Endodermal cell (in vitro differentiated cells): ENCODE data around the gene ILKAP. TPM values are rescaled to one million over a fixed set of nuclear protein-coding genes. Genes with fewer than 3 reads are reported as not detected.

ENCODE experiments used
- DNase-seq: peaks from one replicate; pipeline ENCODE4 v3.0.0-alpha.2; 2017
- H3K27ac ChIP-seq: 2 replicates; pipeline ENCODE4 v1.5.1; 2013; ENCODE audit warnings: mild to moderate bottlenecking, low read depth, low read length, moderate library complexity
- H3K27me3 ChIP-seq: 2 replicates; pipeline ENCODE4 v1.6.1; 2013; ENCODE audit warnings: mild to moderate bottlenecking, low read length, moderate library complexity; ENCODE audit not compliant: insufficient read depth, control insufficient read depth, poor library complexity, severe bottlenecking
- H3K36me3 ChIP-seq: 2 replicates; pipeline ENCODE4 v1.7.0; 2013; ENCODE audit warnings: mild to moderate bottlenecking, low read length, moderate library complexity; ENCODE audit not compliant: control insufficient read depth, insufficient read depth
- H3K4me1 ChIP-seq: one replicate; pipeline ENCODE4 v1.7.0; 2013; ENCODE audit warnings: low read length; ENCODE audit not compliant: control insufficient read depth, insufficient read depth
- H3K4me3 ChIP-seq: 2 replicates; pipeline ENCODE4 v1.5.1; 2013; ENCODE audit warnings: mild to moderate bottlenecking, low read length, moderate library complexity
- H3K9ac ChIP-seq: 2 replicates; pipeline ENCODE4 v1.6.1; 2013; ENCODE audit warnings: mild to moderate bottlenecking, low read length, moderate library complexity; ENCODE audit not compliant: poor library complexity, severe bottlenecking; ENCODE audit errors: extremely low read depth
- H3K9me3 ChIP-seq: 2 replicates; pipeline ENCODE4 v1.6.1; 2013; ENCODE audit warnings: mild to moderate bottlenecking, low read length, moderate library complexity; ENCODE audit not compliant: control insufficient read depth
- H3K27ac Mint-ChIP-seq: 2 replicates; pipeline ENCODE4 v1.8.0; 2020; ENCODE audit warnings: mixed read lengths
- H3K27me3 Mint-ChIP-seq: 2 replicates; pipeline ENCODE4 v1.8.0; 2021; ENCODE audit warnings: mild to moderate bottlenecking, mixed read lengths; ENCODE audit not compliant: insufficient read depth
- H3K36me3 Mint-ChIP-seq: 2 replicates; pipeline ENCODE4 v1.8.0; 2020; ENCODE audit warnings: low read depth, mixed read lengths
- H3K4me1 Mint-ChIP-seq: 2 replicates; pipeline ENCODE4 v1.8.0; 2020; ENCODE audit warnings: mixed read lengths
- H3K4me3 Mint-ChIP-seq: 2 replicates; pipeline ENCODE4 v1.8.0; 2020; ENCODE audit warnings: mild to moderate bottlenecking, moderate library complexity, mixed read lengths
- H3K9me3 Mint-ChIP-seq: 2 replicates; pipeline ENCODE4 v1.8.0; 2020; ENCODE audit warnings: mild to moderate bottlenecking, mixed read lengths
- WGBS, 2 experiments: methylation state at CpG; one replicate each; pipeline versions ENCODE4 v1.1.5 to v1.1.7; 2013; ENCODE audit warnings: missing lambda C conversion rate in 2 of 2, mixed read lengths in 1 of 2; ENCODE audit not compliant: insufficient coverage in 1 of 2, insufficient read length in 1 of 2; 5-methylcytosine and 5-hydroxymethylcytosine counted together
- total RNA-seq, 2 donors: library from RNA; stranded (reverse); fragmentation: NEBNext Ultra II Directional in 1 of 2; extraction: Animal tissue kit (Norgen Biotek cat#: 25700) in 1 of 2; gene quantifications; 2 replicates in 1 of 2; 3 replicates in 1 of 2; pipeline ENCODE4 v1.2.1, GENCODE V29; 2021
- TF ChIP-seq, protein P1 (sequence below): fragments of 200-600 bp; sonication (generic); conservative IDR thresholded peaks from 2 replicates; pipeline ENCODE4 v1.5.0; 2021; ENCODE audit warnings: antibody characterized with exemption, mild to moderate bottlenecking

The ILKAP gene
- total RNA-seq, 2 donors from 2014 or later = 40.9 to 46.4 TPM

DNA sequence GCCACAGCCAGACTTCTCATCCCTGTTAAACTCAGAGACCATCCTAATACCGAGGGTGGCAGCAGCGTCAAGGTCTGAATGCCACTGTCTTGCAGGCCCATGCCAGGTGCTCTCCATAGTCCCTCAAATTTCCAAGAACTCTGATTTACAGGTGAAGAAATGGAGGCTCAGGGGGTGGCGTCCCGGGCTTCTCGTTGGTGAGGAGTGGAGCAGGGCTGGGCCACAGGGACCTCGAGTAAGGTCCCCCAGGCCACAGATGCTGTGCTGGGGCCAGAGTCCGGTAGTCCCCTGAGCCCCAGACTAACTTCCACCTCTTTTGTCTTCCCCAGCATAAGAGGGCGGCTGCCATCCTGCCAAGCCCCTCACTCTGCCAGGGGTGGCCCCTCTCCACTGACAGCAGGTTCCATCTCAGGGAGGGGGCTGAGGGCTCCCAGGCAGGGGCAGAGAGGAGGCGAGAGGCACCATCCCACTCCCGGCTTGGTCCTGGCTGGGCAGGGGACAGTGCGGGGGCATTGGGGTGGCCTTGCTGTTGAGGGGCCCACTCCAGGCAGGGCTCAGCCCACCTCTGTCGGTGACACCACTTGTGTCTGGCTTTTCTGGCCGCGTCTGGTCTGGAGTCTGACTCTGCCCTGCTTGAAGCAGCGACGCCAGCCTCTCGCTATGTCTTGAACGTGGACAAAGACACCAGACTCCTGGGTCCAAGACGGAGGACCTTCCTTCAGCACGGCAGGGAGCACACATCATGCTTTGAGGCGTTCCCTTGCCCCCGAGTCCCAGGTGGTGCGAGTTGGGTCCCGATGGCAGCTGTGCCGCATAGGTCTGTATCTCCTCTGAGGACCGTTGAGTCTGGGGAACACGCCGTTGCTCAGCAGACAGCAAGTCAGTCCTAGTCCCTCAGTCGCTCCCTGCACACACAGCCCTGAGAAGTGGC lies 80.9 kb downstream of the ILKAP start:
- no peak overlapping the region for H3K4me3 Mint-ChIP-seq
- H3K4me1 Mint-ChIP-seq = no peaks in the 10 kb centered on the region
- H3K27me3 Mint-ChIP-seq = peaks cover 4% of the 10 kb centered on the region

GRCh38 chr2:238121511-238122286 lies 81.8 kb downstream of the ILKAP start:
- no peaks in the 10 kb centered on the region for H3K9me3 Mint-ChIP-seq
- TF ChIP-seq, protein P1, sequence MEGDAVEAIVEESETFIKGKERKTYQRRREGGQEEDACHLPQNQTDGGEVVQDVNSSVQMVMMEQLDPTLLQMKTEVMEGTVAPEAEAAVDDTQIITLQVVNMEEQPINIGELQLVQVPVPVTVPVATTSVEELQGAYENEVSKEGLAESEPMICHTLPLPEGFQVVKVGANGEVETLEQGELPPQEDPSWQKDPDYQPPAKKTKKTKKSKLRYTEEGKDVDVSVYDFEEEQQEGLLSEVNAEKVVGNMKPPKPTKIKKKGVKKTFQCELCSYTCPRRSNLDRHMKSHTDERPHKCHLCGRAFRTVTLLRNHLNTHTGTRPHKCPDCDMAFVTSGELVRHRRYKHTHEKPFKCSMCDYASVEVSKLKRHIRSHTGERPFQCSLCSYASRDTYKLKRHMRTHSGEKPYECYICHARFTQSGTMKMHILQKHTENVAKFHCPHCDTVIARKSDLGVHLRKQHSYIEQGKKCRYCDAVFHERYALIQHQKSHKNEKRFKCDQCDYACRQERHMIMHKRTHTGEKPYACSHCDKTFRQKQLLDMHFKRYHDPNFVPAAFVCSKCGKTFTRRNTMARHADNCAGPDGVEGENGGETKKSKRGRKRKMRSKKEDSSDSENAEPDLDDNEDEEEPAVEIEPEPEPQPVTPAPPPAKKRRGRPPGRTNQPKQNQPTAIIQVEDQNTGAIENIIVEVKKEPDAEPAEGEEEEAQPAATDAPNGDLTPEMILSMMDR = no peak

More for the DNA sequence above, 80.9 kb downstream of the ILKAP start:
- TF ChIP-seq, protein P1 = no peak
- 90 to 93% methylated on average over 23 to 29 of the region's 29 CpGs for WGBS, 2 experiments
- peaks cover 6% of the 10 kb centered on the region for H3K27me3 ChIP-seq
- H3K36me3 ChIP-seq = no peaks in the 10 kb centered on the region
- H3K27ac Mint-ChIP-seq = no peak overlapping the region
- H3K36me3 Mint-ChIP-seq = no peaks in the 10 kb centered on the region
- H3K9me3 Mint-ChIP-seq = no peaks in the 10 kb centered on the region
- H3K27ac ChIP-seq = peak overlapping the region; percentile 49
- H3K9ac ChIP-seq = no peak overlapping the region
- H3K9me3 ChIP-seq = no peaks in the 10 kb centered on the region
- DNase-seq = peak; percentile 50
- no peak overlapping the region for H3K4me3 ChIP-seq
- no peaks in the 10 kb centered on the region for H3K4me1 ChIP-seq

DNA sequence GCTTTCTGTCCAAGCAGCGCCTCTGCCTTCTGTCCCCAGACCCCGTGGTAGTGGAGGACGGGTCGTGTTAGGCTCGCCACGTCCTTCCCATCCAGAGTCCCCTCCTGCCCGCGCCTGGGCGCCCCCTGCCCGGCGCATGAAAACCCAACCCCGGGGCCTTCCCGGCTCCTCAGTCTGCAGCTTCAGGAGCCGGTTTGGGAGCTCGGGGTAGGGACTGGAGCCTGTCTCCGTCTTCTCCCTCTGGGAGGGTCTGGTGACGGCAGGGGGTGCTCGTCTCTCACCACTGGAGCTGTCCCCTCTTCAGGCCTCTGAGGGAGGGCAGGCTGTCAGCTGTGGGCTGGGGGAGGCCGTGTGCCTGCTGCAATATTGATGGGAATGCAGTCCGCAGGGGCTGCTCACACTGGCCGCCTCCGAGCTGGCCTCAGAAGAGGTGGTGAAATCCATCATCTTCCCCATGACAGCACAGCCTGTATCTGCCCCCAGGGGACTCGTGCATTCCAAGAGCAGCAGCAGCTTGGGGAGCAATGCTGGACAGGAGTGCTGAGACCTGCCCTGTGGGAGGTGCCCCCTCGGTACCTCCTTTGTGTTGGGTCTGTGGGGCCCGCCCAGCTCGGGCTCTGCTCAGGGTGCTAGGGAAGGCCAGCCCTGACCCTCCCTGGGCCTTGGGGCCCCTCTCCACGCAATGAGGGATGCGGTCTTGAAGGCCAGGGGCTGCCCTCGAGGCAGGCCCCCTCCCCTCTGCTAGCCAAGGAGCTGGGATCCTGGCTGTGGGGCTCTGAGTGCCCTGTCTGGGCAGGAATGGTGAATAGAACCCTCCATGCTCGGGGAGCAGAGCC lies 82.8 kb downstream of the ILKAP start:
- Histone ChIP-seq H3K9ac (no peak overlapping the region), H3K4me1 (no peaks in the 10 kb centered on the region), H3K36me3 (no peaks in the 10 kb centered on the region), H3K9me3 (no peaks in the 10 kb centered on the region), H3K27me3 (peaks cover 6% of the 10 kb centered on the region), H3K4me3 (no peak overlapping the region), H3K27ac (peak overlapping the region; percentile 44)
- Mint-ChIP-seq H3K27me3 (peaks cover 8% of the 10 kb centered on the region), H3K9me3 (no peaks in the 10 kb centered on the region), H3K27ac (no peak overlapping the region), H3K4me3 (no peak overlapping the region), H3K36me3 (no peaks in the 10 kb centered on the region), H3K4me1 (no peaks in the 10 kb centered on the region)
- 56 to 72% methylated on average over 9 to 30 of the region's 30 CpGs for WGBS, 2 experiments
- DNase-seq = peak; percentile 85
- TF ChIP-seq, protein P1 = peak; percentile 55

More at GRCh38 chr2:238121511-238122286, 81.8 kb downstream of the ILKAP start:
- Mint-ChIP-seq H3K27ac (no peak overlapping the region), H3K36me3 (no peaks in the 10 kb centered on the region), H3K4me1 (no peaks in the 10 kb centered on the region), H3K4me3 (no peak overlapping the region), H3K27me3 (peaks cover 8% of the 10 kb centered on the region)
- Histone ChIP-seq H3K36me3 (no peaks in the 10 kb centered on the region), H3K4me1 (no peaks in the 10 kb centered on the region), H3K4me3 (no peak overlapping the region), H3K9me3 (no peaks in the 10 kb centered on the region), H3K27me3 (peaks cover 6% of the 10 kb centered on the region), H3K9ac (no peak overlapping the region), H3K27ac (no peak overlapping the region)
- 91 to 97% methylated on average over 17 to 27 of the region's 27 CpGs for WGBS, 2 experiments
- DNase-seq = peak; percentile 39
